SK-MEL-5 (cell line): ENCODE data around the gene PPM1K. TPM values are rescaled to one million over a fixed set of nuclear protein-coding genes. Genes with fewer than 3 reads are reported as not detected.
A peak's percentile ranks its signal among the peaks of the same experiment; 100 is the strongest.

Experiments
- DNase-seq: peaks from one replicate; pipeline ENCODE4 v3.0.0-alpha.2; 2016; ENCODE audit warnings: low read depth, low spot score
- in situ Hi-C: cut with HindIII; loops from 2 replicates; pipeline ENCODE4 v1.10.0; 2016; ENCODE audit warnings: low sequenced_read_pairs, high pct_unique_total_duplicates, low pct_unique_long_range_greater_than_20kb
- total RNA-seq: library from RNA; depleted of rRNA; stranded (reverse); fragments of >200 nt; shearing (Covaris generic); gene quantifications from 2 replicates; pipeline ENCODE4 v1.2.3, GENCODE V29; 2014

Gene PPM1K
- total RNA-seq, 1 experiment from 2014 or later: 4.8 TPM

- in situ Hi-C loops: no loop called here
- DNase-seq: peak; percentile 48
Observed at GRCh38 chr4:88283661-88284438, 511 bp downstream of the PPM1K start.

- no peak for DNase-seq
- in situ Hi-C loops: no loop called here
Observed at GRCh38 chr4:88280228-88280795, 4.0 kb downstream of the PPM1K start.

GRCh38 chr4:88277711-88278225 lies 6.6 kb downstream of the PPM1K start:
- in situ Hi-C loops: no loop called here
- no peak for DNase-seq

GRCh38 chr4:88276952-88277710 lies 7.2 kb downstream of the PPM1K start:
- in situ Hi-C loops: no loop called here
- DNase-seq: no peak

- in situ Hi-C loops: no loop called here
- DNase-seq: no peak
Observed at GRCh38 chr4:88275949-88276515, 8.3 kb downstream of the PPM1K start.

GRCh38 chr4:88275516-88275915 lies 8.8 kb downstream of the PPM1K start:
- in situ Hi-C loops: no loop called here
- DNase-seq: no peak

GRCh38 chr4:88268913-88269312 lies 15.4 kb downstream of the PPM1K start:
- no peak for DNase-seq
- in situ Hi-C loops: no loop called here

- in situ Hi-C loops: no loop called here
- no peak for DNase-seq
Observed at GRCh38 chr4:88264336-88264735, 20.0 kb downstream of the PPM1K start.

GRCh38 chr4:88257726-88258125 lies 26.6 kb downstream of the PPM1K start:
- DNase-seq: no peak
- in situ Hi-C loops: no loop called here

- no peak for DNase-seq
- in situ Hi-C loops: no loop called here
Observed at GRCh38 chr4:88255111-88255510, 29.2 kb downstream of the PPM1K start.

- in situ Hi-C loops: no loop called here
- DNase-seq: no peak
Observed at GRCh38 chr4:88251924-88252323, 32.4 kb downstream of the PPM1K start.

GRCh38 chr4:88247148-88247547 lies 37.2 kb downstream of the PPM1K start:
- in situ Hi-C loops: loop anchor here (25.0 kb wide), 1 partner anchor 265 kb away; the partner anchor contains the start of gene PYURF
- no peak for DNase-seq

- in situ Hi-C loops: loop anchor here (25.0 kb wide), 1 partner anchor 266 kb away; the partner anchor contains the start of gene PYURF
- DNase-seq: no peak
Observed at GRCh38 chr4:88246600-88246999, 37.8 kb downstream of the PPM1K start.

- DNase-seq: no peak
- in situ Hi-C loops: loop anchor here (25.0 kb wide), 1 partner anchor 267 kb away; the partner anchor contains the start of gene PYURF
Observed at GRCh38 chr4:88244816-88245579, 39.4 kb downstream of the PPM1K start.

- DNase-seq: no peak
- in situ Hi-C loops: loop anchor here (25.0 kb wide), 1 partner anchor 268 kb away; the partner anchor contains the start of gene PYURF
Observed at GRCh38 chr4:88244056-88244455, 40.3 kb downstream of the PPM1K start.

GRCh38 chr4:88242144-88242543 lies 42.2 kb downstream of the PPM1K start:
- DNase-seq: no peak
- in situ Hi-C loops: loop anchor here (25.0 kb wide), 1 partner anchor 270 kb away; the partner anchor contains the start of gene PYURF

- in situ Hi-C loops: loop anchor here (25.0 kb wide), 1 partner anchor 272 kb away; the partner anchor contains the start of gene PYURF
- no peak for DNase-seq
Observed at GRCh38 chr4:88240297-88240714, 44.1 kb downstream of the PPM1K start.
